ENCODE results near the gene STYXL1.
"Not testable (repeated sequence)": the region's sequence is repeated elsewhere in the genome, so short reads cannot be mapped to it uniquely, and the experiment has no call there.

Gene STYXL1

DNA sequence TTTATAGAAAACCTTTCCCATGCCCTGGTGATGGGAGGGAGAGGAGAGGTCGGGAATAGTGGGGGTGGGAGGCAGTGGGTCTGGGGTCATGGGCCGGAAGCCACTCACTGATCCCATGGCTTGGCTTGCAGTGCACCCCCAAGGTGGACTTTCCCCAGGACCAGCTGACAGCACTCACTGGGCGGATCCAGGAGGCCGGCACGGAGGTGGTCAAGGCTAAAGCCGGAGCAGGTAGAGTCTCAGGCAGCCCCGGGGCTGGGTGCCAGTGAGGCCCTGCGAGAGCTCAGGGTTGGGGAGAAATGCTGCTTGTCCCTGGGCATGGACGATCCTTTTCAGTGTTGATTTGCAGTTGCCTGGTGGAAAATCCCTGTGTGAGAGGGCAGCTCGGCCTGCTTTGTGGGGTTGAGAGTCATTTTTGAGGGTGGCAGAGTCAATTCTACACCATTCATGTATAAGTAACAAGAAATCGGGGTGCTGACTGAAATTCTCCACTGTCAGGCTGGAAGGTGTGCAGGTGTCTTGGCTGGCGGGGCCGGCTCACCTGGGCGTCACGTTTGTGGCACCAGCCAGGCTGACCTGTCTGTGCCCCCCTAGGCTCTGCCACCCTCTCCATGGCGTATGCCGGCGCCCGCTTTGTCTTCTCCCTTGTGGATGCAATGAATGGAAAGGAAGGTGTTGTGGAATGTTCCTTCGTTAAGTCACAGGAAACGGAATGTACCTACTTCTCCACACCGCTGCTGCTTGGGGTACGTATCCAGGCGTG is 16.6 kb upstream of the STYXL1 start:
- no peak for DNase-seq (ENCODE audit: low read depth, low spot score)
- H3K4me3 ChIP-seq (ENCODE audit: low read depth, low read length) = no peak overlapping the region
- in situ Hi-C loops (cut with HindIII; ENCODE audit: low sequenced_read_pairs) = no loop called here
- TF ChIP-seq, protein P1, sequence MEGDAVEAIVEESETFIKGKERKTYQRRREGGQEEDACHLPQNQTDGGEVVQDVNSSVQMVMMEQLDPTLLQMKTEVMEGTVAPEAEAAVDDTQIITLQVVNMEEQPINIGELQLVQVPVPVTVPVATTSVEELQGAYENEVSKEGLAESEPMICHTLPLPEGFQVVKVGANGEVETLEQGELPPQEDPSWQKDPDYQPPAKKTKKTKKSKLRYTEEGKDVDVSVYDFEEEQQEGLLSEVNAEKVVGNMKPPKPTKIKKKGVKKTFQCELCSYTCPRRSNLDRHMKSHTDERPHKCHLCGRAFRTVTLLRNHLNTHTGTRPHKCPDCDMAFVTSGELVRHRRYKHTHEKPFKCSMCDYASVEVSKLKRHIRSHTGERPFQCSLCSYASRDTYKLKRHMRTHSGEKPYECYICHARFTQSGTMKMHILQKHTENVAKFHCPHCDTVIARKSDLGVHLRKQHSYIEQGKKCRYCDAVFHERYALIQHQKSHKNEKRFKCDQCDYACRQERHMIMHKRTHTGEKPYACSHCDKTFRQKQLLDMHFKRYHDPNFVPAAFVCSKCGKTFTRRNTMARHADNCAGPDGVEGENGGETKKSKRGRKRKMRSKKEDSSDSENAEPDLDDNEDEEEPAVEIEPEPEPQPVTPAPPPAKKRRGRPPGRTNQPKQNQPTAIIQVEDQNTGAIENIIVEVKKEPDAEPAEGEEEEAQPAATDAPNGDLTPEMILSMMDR (IDR thresholded peaks at IDR 0.05; ENCODE audit: low read depth, low read length) = no peak

GRCh38 chr7:76063525-76063924 is 15.7 kb upstream of the STYXL1 start:
- DNase-seq (ENCODE audit: low read depth, low spot score) = no peak
- TF ChIP-seq, protein P1 (IDR thresholded peaks at IDR 0.05; ENCODE audit: low read depth, low read length) = no peak
- H3K4me3 ChIP-seq (ENCODE audit: low read depth, low read length) = no peak overlapping the region
- in situ Hi-C loops (cut with HindIII; ENCODE audit: low sequenced_read_pairs) = no loop called here

DNA sequence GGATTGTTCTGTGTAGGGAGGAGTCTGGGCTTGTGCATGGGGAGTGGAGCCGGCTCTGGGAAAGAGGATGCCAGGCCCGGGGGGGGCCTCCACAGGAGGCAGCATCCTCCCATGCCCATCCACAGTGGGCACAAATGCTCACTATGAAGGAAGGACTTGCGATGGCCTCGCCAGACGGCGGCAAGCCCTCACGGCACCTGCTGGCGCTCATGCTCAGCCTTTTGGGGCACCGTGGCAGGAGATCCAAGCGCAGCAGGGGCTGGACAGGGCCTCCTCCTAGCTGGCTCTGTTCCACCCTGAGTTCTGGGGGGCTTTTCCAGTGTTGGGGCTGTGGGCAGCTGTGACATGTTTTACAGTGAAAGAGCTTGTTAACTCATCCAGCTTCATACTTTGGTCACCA is 15.3 kb upstream of the STYXL1 start:
- no peak overlapping the region for H3K4me3 ChIP-seq (ENCODE audit: low read depth, low read length)
- in situ Hi-C loops (cut with HindIII; ENCODE audit: low sequenced_read_pairs) = no loop called here
- TF ChIP-seq, protein P1 (IDR thresholded peaks at IDR 0.05; ENCODE audit: low read depth, low read length) = no peak
- DNase-seq (ENCODE audit: low read depth, low spot score) = no peak

DNA sequence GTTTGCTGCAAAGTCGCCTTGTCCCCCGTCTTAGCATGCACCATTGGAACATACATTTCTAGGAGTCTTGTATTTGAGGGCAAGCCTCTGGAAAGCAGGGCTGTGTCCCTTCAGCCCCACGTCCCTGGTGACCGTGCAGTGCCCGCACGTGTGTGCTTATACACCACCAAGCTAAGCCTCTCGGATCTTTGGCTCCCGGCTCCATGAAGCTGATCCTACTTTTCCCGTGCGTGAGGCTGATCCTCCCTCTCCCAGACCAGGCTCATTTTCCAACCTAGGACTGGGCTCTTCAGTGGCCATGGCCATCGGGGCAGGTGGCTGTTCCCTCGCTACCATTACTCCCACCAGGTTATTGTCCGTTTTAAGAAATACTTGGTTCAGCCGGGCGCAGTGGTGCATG is 14.5 kb upstream of the STYXL1 start:
- in situ Hi-C loops (cut with HindIII; ENCODE audit: low sequenced_read_pairs) = no loop called here
- no peak for DNase-seq (ENCODE audit: low read depth, low spot score)
- H3K4me3 ChIP-seq (ENCODE audit: low read depth, low read length) = no peak overlapping the region
- TF ChIP-seq, protein P1 (IDR thresholded peaks at IDR 0.05; ENCODE audit: low read depth, low read length) = no peak

DNA sequence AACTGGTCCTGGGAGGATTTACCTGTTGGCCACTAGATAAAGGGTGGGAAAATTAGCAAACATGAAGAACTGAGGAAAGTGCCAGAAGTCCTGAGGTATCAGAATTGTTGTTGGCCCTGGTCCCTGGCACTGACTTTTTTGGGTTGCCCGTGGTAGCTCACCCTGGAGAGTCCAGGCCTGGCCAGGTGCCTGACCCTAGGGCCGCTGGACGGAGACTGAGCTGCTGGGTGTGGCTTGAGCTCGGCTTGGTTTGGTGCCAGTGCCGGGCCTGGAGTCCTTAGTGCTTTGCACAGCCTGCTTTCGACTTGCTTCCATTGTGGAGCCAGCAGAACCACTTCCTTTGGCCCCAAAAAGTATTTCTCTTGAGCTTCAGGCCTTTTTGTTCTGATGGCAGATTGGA is 13.0 kb upstream of the STYXL1 start:
- no peak for DNase-seq (ENCODE audit: low read depth, low spot score)
- in situ Hi-C loops (cut with HindIII; ENCODE audit: low sequenced_read_pairs) = no loop called here
- TF ChIP-seq, protein P1 (IDR thresholded peaks at IDR 0.05; ENCODE audit: low read depth, low read length) = no peak
- H3K4me3 ChIP-seq (ENCODE audit: low read depth, low read length) = no peak overlapping the region

DNA sequence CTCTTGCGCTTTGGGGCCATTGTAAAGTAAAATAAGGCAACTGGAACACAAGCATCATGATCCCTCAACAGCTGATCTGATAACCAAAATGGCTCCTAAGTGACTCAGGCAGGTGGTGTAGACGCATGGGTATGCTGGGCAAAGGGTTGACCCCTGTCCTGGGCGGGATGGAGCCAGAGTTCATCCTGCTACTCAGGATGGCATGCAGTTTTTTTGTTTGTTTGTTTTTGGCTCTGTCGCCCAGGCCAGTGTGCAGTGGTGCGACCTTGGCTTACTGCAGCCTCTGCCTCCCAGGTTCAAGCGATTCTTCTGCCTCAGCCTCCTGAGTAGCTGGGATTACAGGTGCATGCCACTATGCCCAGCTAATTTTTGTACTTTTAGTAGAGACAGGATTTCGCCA is 10.9 kb upstream of the STYXL1 start:
- DNase-seq (ENCODE audit: low read depth, low spot score); in situ Hi-C loops (cut with HindIII; ENCODE audit: low sequenced_read_pairs); H3K4me3 ChIP-seq (ENCODE audit: low read depth, low read length): not testable (repeated sequence)

GRCh38 chr7:76057813-76058145 is 10.0 kb upstream of the STYXL1 start:
- no peak for DNase-seq (ENCODE audit: low read depth, low spot score)
- in situ Hi-C loops (cut with HindIII; ENCODE audit: low sequenced_read_pairs) = no loop called here
- H3K4me3 ChIP-seq (ENCODE audit: low read depth, low read length) = no peak overlapping the region
- TF ChIP-seq, protein P1 (IDR thresholded peaks at IDR 0.05; ENCODE audit: low read depth, low read length) = no peak
